ENCODE measurements around the gene MRPL43.

The MRPL43 gene

GRCh38 chr10:101000915-101001658 lies 13.8 kb upstream of the MRPL43 start:
- DNase-seq: no peak

- DNase-seq: no peak
Observed at GRCh38 chr10:101000127-101000914, 13.0 kb upstream of the MRPL43 start.

GRCh38 chr10:100999742-101000126 lies 12.4 kb upstream of the MRPL43 start, which contains the start of gene LZTS2:
TSS of gene LZTS2 (plus strand) at chr10:100999808. CDS start at chr10:101002539, 2,731 bp downstream.
- DNase-seq: no peak

GRCh38 chr10:100998991-100999741 lies 11.9 kb upstream of the MRPL43 start:
- no peak for DNase-seq

GRCh38 chr10:100998183-100998990 lies 11.1 kb upstream of the MRPL43 start:
- DNase-seq: peak; percentile 77

GRCh38 chr10:100997360-100998182 lies 10.3 kb upstream of the MRPL43 start:
- no peak for DNase-seq

- no peak for DNase-seq
Observed at GRCh38 chr10:100996678-100997359, 9.5 kb upstream of the MRPL43 start.

GRCh38 chr10:100995181-100995580 lies 7.9 kb upstream of the MRPL43 start:
- DNase-seq: no peak

GRCh38 chr10:100993986-100994708 lies 6.8 kb upstream of the MRPL43 start:
- no peak for DNase-seq

GRCh38 chr10:100989088-100989487 lies 1.8 kb upstream of the MRPL43 start:
- no peak for DNase-seq

- DNase-seq: no peak
Observed at GRCh38 chr10:100988166-100988565, 869 bp upstream of the MRPL43 start.

GRCh38 chr10:100987685-100988049 lies 370 bp upstream of the MRPL43 start:
- DNase-seq: no peak

- no peak for DNase-seq
Observed at GRCh38 chr10:100986623-100986951, 710 bp downstream of the MRPL43 start.

- DNase-seq: no peak
Observed at GRCh38 chr10:100985336-100985735, 2.0 kb downstream of the MRPL43 start.

- DNase-seq: no peak
Observed at GRCh38 chr10:100984672-100985177, 2.6 kb downstream of the MRPL43 start.

- no peak for DNase-seq
Observed at GRCh38 chr10:100983868-100984671, 3.2 kb downstream of the MRPL43 start.

- no peak for DNase-seq
Observed at GRCh38 chr10:100982916-100983830, 4.1 kb downstream of the MRPL43 start.

GRCh38 chr10:100981178-100981772 lies 6.0 kb downstream of the MRPL43 start:
- no peak for DNase-seq

Data from SHP77 treated with DMSO at 0.1 percent for 48 hours (cell line).